Urothelium cell line (cell line): ENCODE data around the gene GRID2.
A peak's percentile ranks its signal among the peaks of the same experiment; 100 is the strongest.

ENCODE experiments used
- DNase-seq: peaks from one replicate; pipeline ENCODE4 v3.0.0; 2011; ENCODE audit warnings: low spot score, mixed read lengths
- FAIRE-seq: peaks from 2 replicates; lab custom pipeline; 2011; peaks lifted over from hg19 to GRCh38; lab: Jason Lieb, UNC

Gene GRID2

DNA sequence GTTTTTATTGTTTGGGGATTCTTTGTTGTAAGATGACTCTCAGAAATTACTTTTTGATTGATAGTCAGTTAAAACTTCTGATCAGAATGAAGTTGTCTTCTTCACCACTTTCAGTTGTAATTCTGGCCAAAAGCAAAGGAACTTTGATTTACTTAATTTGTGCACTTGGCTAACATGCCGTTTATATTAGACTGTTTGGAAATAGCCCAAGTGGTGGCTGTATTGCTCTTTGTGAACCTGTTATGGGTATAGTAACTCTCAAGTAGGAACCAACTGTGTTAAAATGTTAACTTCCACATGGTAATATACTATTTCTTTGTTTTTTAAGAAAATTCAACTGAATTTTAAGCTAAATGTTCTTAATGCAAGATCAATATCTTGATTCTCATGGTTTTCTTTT is 581.9 kb downstream of the GRID2 start:
- DNase-seq, result no peak
- FAIRE-seq, result no peak

DNA sequence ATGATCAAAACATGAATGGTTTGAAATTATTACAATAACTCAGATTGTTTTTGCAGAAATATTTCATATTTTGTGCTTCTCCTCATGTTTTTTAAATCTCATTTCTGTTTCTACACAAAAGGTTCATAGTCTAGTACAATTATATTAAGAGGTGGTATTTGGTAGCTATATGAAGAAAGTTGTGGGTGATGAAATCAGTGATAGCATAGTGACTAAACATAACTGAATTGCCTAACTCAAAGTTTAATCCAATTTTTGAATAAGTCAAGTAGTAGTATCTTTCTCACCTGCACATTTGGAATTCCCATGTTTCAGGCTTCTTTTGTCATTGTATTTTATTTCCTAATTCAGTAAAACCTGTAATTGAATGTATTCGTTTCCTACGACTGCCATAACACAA is 648.7 kb downstream of the GRID2 start:
- FAIRE-seq (no peak), DNase-seq (no peak)

DNA sequence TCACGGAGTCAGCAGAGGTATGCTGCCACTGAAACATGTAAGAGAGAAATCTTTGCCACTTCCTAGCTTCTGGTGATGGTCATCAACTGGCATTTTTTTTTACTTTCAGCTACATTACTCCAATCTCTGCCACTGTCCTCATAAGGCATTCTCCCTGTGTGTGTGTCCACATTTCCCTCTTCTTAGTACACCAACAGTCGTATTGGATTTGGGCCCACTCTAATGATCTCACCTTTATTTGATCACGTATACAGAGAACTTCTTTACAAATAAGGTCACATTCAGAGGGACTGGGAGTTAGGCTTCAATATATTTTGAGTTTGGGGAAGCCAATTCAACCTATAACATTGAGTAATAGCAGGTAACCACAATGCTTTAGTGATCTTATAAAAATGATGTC is 649.1 kb downstream of the GRID2 start:
- no peak for FAIRE-seq
- no peak for DNase-seq

DNA sequence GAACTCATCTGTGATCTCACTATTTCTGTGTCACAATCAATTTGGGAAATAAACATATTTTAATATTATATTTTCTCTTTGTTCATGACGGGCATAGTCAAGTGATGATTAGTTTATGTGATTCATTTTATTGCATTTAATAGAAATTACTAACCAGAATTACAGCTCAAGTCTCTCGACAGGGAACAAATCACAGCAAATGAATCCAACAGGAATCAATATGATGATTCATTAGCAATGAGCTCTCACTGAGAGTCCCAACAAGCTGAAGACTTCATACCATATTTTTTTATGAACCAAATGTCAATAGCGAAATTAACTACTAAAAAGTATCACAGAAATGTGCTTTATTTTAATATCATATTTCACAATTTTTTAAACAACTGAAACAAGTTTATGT is 649.7 kb downstream of the GRID2 start:
- FAIRE-seq, result no peak
- DNase-seq, result no peak

DNA sequence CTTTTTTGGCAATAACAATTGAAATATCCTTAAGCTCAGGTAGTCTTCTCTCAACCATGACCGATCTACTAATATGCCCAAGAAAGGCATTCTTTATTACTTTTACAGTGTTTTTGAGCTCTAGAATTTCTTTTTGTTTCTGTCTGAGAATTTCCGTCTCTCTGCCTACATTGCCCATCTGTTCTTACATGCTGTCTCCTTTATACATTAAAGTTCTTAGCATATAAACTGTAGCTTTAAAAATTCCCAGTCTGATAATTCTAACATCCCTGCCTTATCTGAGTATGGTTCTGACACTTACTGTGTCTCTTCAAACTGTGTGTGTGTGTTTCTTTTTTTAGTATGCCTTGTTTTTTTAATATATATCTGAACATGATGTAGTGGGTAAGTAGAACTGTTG is 658.1 kb downstream of the GRID2 start:
- DNase-seq (no peak), FAIRE-seq (no peak)

DNA sequence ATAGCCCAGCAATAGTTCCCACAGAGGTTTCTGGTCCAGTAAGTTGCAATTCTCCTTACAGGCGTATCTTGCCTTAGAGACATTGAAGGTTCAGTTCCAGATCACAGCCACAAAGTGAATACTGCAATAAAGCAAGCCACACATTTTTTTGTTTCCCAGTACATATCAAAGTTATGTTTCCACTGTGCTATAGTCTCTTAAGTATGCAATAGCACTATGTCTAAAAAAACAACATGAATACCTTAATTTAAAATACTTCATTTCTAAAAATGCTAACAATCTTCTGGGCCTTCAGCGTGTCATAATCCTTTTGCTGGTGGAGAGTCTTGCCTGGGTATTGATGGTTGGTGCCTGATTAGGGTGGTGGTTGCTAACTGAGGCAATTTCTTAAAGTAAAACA is 659.1 kb downstream of the GRID2 start:
- FAIRE-seq (no peak), DNase-seq (no peak)

DNA sequence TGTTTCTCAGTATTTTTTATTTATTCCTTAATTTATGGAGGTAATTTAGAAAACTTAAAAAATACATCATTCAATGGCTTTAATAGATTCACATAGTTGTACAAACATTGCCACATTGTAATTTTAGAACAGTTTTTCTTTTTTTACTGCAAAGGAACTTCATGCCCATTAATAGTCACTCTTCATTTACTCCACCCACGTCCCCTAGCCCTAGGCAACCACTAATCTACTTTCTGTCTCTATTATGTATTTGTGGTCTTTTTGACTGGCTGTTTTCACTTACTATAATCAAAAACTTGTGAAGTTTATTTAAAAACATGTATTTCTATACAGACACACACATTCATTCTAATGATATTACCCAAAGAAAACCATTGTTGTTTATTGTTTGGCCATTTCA is 664.8 kb downstream of the GRID2 start:
- DNase-seq, result no peak
- no peak for FAIRE-seq

DNA sequence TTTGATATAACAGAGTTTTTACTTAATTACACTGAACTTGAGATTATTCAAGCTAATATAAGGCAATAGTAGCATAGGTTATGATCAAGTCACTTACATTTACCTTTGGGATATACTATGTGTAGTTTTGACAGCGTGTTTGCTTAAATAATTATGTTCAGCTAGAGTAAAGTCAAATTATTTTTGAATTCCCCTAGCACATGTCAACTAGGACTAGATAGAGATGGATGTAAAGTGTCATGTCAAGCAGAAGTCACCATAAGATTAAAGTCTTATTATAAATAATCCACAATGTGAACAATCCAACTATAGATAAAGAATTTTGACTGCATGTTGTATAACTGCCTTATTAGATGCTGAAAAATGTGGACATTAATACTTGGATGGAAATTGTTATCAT is 665.2 kb downstream of the GRID2 start:
- FAIRE-seq (no peak), DNase-seq (no peak)

DNA sequence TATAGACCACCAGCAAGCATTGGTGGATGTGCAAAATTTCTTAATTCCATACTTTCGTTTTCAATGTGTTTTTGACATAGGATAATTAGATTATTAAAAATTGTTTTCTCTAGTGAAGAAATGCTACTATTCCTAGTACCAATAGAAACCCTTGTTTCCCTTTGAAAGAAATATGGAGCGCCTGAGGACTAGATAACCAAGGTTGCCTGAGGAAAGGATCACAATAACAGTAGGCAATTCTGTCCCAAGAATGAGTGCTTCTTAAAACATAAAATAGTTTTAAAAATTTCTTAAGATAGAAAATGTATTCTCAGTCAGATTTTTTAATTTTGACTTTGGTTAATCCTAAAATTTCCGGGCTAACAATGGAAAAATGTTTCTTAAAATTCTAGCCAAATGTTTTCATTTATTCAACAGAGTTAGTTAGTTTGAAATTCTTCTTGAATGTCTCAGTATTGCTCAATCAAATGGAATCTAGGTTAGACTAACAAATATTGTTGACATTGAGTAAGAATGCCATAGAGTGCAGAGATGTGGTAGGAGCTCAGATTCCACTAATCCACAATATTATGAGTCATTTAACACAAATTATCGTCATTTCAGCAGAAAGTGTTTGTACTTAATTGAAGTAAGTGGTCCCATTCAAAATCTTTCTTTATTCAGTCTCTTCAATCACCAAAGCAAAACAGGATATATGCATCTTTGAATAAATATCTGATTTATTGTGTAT is 666.0 kb downstream of the GRID2 start:
- FAIRE-seq, result peak; percentile 27
- DNase-seq, result peak; percentile 55

DNA sequence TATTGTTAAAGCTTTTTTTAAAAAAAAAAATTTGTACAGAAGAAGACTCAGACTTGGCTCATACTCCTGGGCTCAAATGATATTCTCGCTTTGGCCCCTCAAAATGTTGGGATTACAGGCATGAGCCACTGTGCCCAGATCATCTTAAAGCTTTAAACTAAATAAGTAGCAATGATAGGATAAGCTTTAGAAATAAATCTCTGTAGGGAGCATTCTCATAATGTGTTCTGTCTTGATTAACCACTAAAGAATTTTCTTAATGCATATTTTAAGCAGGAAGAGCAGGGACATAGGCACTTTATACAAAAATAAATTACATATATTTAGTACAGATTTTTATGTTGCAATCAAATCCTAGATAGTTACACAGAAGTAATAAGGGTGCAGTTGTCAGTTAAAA is 667.2 kb downstream of the GRID2 start:
- FAIRE-seq (no peak), DNase-seq (no peak)

DNA sequence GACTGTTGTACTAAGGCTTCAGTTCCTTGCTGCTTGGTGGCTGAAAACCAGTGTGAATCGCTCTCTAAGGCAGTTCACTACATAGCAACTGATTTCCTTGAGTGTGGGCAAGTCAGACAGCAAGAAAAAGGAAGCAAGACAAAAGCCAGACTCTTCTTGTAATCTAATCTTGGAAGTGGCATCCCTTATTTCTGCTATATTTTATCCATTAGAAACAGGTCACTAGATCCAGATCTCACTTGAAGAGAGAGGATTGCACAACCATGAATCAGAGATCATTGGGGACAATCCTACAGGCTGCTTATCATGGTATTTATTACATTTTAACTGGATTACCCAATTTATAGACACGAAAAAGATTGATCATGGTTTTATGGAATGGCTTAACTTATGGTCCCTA is 684.5 kb downstream of the GRID2 start:
- no peak for DNase-seq
- FAIRE-seq, result no peak

DNA sequence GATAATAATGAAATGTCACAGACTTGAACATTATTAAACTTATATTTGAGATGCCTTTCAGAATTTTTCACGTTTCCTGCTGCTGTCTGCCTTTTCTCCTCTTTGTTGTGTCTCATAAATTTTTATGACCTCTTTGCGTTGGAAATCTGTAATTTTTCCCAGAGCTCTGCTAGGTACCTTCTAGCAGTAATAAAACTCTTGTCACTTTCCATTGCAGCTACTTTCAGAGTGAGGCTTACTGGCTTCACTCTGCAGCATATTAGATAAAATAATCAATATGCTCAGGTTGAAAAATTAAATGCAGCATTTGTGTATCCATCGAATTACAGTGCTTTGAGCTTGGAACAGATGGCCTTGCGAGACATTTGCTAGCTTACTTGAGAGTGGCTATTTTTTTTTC is 689.0 kb downstream of the GRID2 start:
- no peak for FAIRE-seq

DNA sequence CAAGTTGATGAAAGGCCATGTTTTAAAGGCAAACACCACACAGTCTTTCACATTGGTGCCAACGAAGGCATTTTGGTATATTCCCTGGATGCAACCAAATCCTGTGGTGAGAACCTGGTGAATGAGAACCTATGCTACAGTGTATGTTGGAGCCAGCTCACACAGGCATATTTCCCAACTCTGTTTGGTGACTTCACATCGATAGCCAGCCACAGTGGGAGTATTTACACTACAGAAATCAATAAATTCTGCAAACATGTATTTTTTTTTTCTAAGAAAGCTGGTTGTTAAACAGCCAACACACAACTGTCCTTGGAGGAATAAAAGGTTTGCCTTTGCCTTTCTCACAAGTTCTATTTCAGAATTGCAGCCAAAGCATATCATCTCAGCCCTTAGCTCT is 691.0 kb downstream of the GRID2 start:
- DNase-seq (no peak), FAIRE-seq (no peak)

More for the DNA sequence above, 689.0 kb downstream of the GRID2 start:
- no peak for DNase-seq

DNA sequence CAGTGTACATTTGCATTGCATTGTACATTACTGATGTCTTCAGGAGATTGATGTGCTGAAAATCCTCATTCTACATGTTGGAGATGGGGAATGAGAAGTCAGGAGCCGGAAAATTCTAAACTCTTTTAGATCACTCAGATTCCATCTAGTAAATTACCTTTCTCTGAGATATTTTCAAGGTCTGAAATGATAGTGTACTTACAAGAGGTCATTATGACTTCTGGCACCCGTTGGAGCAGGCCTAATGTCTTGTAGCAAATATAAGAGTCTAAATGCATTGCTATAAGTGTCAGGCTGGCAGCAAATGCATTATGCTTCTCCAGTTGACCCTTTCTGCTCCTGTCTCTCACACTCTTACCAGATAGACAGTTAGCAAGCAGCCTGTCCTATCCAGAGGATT is 692.8 kb downstream of the GRID2 start:
- DNase-seq, result no peak
- FAIRE-seq, result no peak

DNA sequence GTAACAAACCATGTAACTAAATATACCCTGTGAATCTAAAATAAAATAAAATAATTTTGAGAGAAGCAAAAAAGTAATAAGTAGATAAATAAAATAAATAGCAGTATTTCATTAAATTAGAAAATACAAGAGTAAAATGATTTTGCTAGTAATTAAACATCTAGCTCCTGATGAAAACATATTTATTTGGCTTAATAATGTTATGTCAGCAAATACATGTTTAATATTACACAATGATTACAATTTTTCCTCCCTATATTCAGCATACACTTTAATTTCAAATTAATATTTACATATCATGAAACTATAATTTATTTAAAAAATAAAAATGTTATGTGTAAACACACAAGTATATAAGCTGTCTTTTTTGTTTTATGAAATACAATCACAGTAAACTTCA is 697.1 kb downstream of the GRID2 start:
- FAIRE-seq, result no peak

DNA sequence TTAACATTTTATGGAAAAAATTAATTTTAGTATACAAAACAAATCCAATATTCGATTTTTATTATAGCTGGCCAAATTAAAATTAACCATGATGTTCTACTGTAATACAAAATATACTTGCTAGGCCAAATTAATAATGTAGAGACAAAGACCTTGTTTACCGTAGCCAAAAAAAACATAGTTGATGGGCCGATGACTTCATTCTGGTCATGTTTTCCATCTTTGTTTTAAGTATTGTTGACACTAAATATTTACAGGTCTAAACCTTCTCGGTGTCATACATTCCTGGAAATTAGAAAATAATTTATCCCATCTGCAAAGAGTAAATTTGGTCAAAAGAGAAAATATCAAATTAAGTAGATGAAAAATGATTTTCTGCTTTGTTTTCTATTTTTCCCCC is 698.5 kb downstream of the GRID2 start:
- no peak for FAIRE-seq

More for the DNA sequence above, 697.1 kb downstream of the GRID2 start:
- no peak for DNase-seq

DNA sequence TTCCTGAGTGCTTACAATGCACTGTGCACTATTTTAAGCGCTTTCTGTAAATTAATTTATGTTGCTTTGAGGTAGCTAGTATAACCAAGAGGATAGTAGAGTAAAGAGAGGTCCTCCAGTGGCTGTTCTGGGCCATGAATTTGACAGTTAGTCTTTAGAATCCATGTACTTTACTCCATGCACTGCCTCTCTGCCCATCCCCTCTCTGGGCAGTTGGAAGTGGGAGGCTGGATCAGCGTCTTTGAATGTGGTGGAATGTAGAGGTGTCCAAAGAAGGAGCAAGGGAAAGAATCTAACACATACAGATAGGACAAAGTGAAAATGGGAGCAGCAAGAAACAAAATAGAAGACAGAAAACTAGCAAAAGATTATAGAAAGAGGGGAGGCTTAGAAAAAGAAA is 712.6 kb downstream of the GRID2 start:
- FAIRE-seq, result no peak
- no peak for DNase-seq

More for the DNA sequence above, 698.5 kb downstream of the GRID2 start:
- no peak for DNase-seq

DNA sequence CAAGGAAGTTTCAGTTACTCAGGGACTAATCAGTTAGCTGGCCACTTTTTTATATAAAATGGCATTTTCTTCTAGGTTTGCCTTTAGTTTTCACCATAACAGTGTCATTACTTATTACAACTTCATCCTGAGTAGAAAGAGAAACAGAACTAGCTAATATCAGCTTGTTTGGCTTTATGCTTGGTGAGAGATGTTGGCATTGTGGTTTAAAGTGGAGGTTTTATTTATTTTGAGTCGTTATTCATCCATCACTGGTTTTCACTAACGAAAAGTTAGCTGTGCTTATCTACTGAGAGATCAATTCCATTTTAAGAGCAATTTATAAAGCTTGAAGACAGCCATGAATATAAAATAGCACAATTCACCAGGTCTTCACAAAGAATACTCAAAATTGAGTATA is 714.5 kb downstream of the GRID2 start:
- FAIRE-seq (no peak), DNase-seq (no peak)

DNA sequence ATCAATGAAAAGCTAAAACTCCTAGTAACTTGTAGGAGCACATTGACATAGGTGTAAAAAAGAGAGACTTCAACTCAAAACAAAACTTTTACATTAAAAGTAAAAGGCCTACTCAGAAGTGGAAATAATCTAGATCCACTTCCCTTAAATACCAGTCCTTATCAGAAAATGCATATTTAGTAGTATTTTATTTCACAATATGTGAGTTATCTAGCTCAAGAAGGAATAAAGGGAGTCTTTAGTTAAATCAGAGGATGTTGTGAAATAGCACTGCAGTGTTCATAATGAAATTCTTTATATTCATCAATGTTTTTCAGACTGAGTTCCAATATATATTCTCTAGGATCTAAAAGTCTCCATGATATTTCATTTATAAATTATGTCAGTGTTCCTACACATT is 715.0 kb downstream of the GRID2 start:
- DNase-seq (no peak), FAIRE-seq (no peak)

DNA sequence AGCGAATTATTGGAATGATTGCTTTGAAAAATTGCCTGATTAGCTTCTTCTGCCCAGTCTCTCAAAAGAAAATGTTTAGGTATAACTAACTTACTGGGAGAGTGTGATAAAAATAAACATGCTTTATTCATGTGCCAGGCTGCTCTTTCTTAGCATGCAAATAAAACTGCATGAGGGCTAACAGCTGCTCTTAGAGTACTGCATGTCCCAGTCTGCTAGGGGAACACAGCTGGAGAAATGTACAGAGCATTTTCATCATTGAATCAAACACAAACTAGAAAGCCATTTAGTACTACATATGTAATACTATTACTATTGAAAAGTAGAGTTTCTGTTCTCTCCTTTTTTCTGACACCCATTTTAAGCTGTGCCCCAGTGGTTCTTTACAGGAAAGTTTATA is 726.0 kb downstream of the GRID2 start:
- no peak for FAIRE-seq
- no peak for DNase-seq

DNA sequence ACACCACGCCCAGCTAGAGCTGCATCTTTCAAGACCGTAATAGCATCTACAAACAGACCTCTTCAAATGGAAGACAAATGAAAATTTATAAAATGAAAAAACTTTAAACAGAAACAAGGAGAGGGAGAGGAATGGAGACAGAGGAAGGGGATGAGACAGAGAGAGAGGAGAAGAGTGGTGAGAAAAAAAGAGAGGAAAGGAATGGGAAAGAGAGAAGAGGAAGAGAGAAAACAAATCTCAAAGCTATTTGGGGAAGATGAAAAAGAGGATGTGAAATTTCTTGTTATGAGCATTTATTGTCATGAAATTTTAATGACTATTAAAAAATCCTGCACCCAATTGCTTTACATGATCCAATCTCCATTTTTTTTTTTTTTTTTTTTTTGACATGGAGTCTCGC is 726.9 kb downstream of the GRID2 start:
- DNase-seq (no peak), FAIRE-seq (no peak)

DNA sequence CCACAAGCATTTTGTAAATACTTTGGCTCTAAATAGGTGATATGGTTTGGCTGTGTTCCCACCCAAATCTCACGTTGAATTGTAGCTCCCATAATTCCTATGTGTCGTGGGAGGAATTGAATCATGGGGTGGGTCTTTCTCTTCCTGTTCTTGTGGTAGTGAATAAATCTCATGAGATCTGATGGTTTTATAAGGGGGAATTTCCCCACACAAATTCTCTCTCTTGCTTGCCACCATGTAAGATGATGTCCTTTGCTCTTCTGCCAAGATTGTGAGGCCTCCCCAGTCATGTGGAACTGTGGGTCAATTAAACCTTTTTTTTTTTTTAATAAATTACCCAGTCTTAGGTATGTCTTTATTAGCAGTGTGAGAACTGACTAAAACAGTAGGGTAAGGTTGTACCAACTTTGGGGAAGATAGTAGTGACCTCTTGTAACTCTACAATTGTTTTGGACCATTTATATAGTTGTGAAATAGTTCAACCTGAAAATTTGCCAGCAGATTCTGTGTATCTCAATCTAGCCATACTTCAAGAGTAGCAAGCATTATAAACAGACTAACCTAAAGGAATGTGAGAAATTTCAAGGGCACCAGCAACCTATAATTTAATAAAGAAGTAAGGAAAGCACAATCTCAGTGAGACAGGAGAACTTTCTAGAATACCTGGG is 727.8 kb downstream of the GRID2 start:
- DNase-seq, result no peak
- FAIRE-seq, result no peak

DNA sequence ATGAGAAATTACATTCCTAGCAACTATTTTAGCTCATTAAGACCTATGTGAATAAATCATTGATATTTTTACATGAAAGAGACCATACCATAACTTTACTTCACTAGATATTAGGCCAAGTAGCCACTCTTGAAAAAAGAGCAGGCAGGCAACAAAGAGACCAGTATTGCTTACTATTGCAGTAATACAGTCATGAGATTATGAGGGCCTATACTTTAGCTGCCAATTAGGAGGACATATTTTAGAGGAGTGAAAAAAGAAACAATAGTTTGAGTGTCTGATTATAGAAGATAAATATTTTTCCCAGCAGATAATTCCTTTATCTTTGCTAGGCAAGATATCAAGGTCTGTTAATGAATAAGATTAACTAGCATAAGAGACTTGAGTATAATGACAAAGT is 739.0 kb downstream of the GRID2 start:
- DNase-seq (no peak), FAIRE-seq (no peak)
